Upper lobe of right lung (tissue), 1 donor: Measurements from ENCODE around the gene FAM241B. TPM values are rescaled to one million over a fixed set of nuclear protein-coding genes. Genes with fewer than 3 reads are reported as not detected.

Experiments
- ATAC-seq: fragments of 200-7000 bp; cut with Tn5 transposase; one replicate; pipeline ENCODE4 v1.9.1; 2020; ENCODE audit warnings: mild to moderate bottlenecking, moderate library complexity
- DNase-seq: peaks from one replicate; pipeline ENCODE4 v3.0.0-alpha.2; 2020
- H3K27ac ChIP-seq: fragments of 200-600 bp; one replicate; pipeline ENCODE4 v1.8.0; 2022
- H3K27me3 ChIP-seq: fragments of 200-600 bp; one replicate; pipeline ENCODE4 v1.8.0; 2022; ENCODE audit warnings: mild to moderate bottlenecking
- H3K36me3 ChIP-seq: fragments of 200-600 bp; one replicate; pipeline ENCODE4 v1.8.0; 2022
- H3K4me1 ChIP-seq: fragments of 200-600 bp; one replicate; pipeline ENCODE4 v1.8.0; 2022
- H3K4me3 ChIP-seq: fragments of 200-600 bp; one replicate; pipeline ENCODE4 v1.8.0; 2022; ENCODE audit warnings: mild to moderate bottlenecking
- H3K9me3 ChIP-seq: fragments of 200-600 bp; one replicate; pipeline ENCODE4 v1.8.0; 2022
- CTCF ChIP-seq: fragments of 200-600 bp; IDR thresholded peaks from one replicate; pipeline ENCODE4 v1.8.0; 2022; ENCODE audit warnings: antibody characterized with exemption
- intact Hi-C: fragments of 100-400 bp; cut with DNase I; formaldehyde crosslinking; loops from one replicate; pipeline ENCODE4 v1.11.0; 2022
- long read RNA-seq: library from polyadenylated mRNA; unstranded; transcript quantifications from one replicate; pipeline ENCODE4 v2.0.0, GENCODE V29; 2021
- total RNA-seq: library from RNA; stranded (reverse); fragmentation: NEBNext Ultra II Directional; extraction: Animal tissue kit (Norgen Biotek cat#: 25700); gene quantifications from one replicate; pipeline ENCODE4 v1.2.1, GENCODE V29; 2021
- donor health status: DM: no; HTN: yes; CAD: no; lungs with severe emphysema.

Gene FAM241B
- total RNA-seq = 5.2 TPM
- long read RNA-seq, transcript FAM241B-201 (4 exons, 1,065 nt) = major isoform, 9 of 13 reads
- long read RNA-seq, partial matches to known transcripts = 2 of 13 reads
- long read RNA-seq, other reads (novel, unspliced or antisense) = 1 of 13 reads

GRCh38 chr10:69629897-69630650 lies at the start of gene FAM241B:
Gene FAM241B (plus strand): TSS chr10:69630247. CDS start chr10:69631744, 1,497 bp downstream.
- no peaks in the 10 kb centered on the region for H3K27me3 ChIP-seq
- H3K4me1 ChIP-seq = peaks cover 6% of the 10 kb centered on the region
- intact Hi-C loops = loop anchor here (10.0 kb wide), 1 partner anchor 205 kb away; no protein-coding TSS in a partner anchor
- ATAC-seq (peak; percentile 98), DNase-seq (peak; percentile 90)
- no peak within 1 kb of the TSS for H3K27ac ChIP-seq
- peak; percentile 98 for TF ChIP-seq CTCF
- H3K9me3 ChIP-seq = no peaks in the 10 kb centered on the region
- H3K4me3 ChIP-seq = peak within 1 kb of the TSS; percentile 61
- no peaks in the 10 kb centered on the region for H3K36me3 ChIP-seq

- intact Hi-C loops = no loop called here
- no peak for TF ChIP-seq CTCF
- H3K36me3 ChIP-seq = no peaks in the 10 kb centered on the region
- no peaks in the 10 kb centered on the region for H3K9me3 ChIP-seq
- H3K27ac ChIP-seq = no peak overlapping the region
- H3K27me3 ChIP-seq = peaks cover 46% of the 10 kb centered on the region
- no peak for DNase-seq
- H3K4me3 ChIP-seq = no peak overlapping the region
- H3K4me1 ChIP-seq = no peaks in the 10 kb centered on the region
- no peak for ATAC-seq
These were observed 49.6 kb upstream of the FAM241B start for GRCh38 chr10:69580435-69580834.

GRCh38 chr10:69583106-69583505 lies 46.9 kb upstream of the FAM241B start:
- intact Hi-C loops = no loop called here
- Histone ChIP-seq H3K4me3 (no peak overlapping the region), H3K27me3 (peaks cover 20% of the 10 kb centered on the region), H3K9me3 (no peaks in the 10 kb centered on the region), H3K36me3 (no peaks in the 10 kb centered on the region), H3K27ac (no peak overlapping the region), H3K4me1 (no peaks in the 10 kb centered on the region)
- TF ChIP-seq CTCF = no peak
- ATAC-seq (no peak), DNase-seq (no peak)

- Histone ChIP-seq H3K9me3 (no peaks in the 10 kb centered on the region), H3K27ac (no peak overlapping the region), H3K27me3 (peaks cover 7% of the 10 kb centered on the region), H3K36me3 (no peaks in the 10 kb centered on the region), H3K4me3 (no peak overlapping the region), H3K4me1 (no peaks in the 10 kb centered on the region)
- no peak for ATAC-seq
- DNase-seq = no peak
- intact Hi-C loops = no loop called here
- TF ChIP-seq CTCF = no peak
These were observed 45.4 kb upstream of the FAM241B start for GRCh38 chr10:69584624-69585023.

GRCh38 chr10:69588358-69588757 lies 41.7 kb upstream of the FAM241B start:
- H3K27me3 ChIP-seq = no peaks in the 10 kb centered on the region
- H3K36me3 ChIP-seq = no peaks in the 10 kb centered on the region
- no peak for ATAC-seq
- no peaks in the 10 kb centered on the region for H3K4me1 ChIP-seq
- DNase-seq = no peak
- no peaks in the 10 kb centered on the region for H3K9me3 ChIP-seq
- no peak overlapping the region for H3K27ac ChIP-seq
- H3K4me3 ChIP-seq = no peak overlapping the region
- intact Hi-C loops = no loop called here
- TF ChIP-seq CTCF = no peak
